WI38 (cell line): Measurements from ENCODE around the gene SH3GL1.

Source experiments
- H3K4me3 ChIP-seq: 2 replicates; pipeline ENCODE4 v1.5.1; 2011; ENCODE audit warnings: low read depth, mild to moderate bottlenecking, control low read depth, low read length
- TF ChIP-seq, protein P1 (sequence below): IDR thresholded peaks from 2 replicates; pipeline ENCODE4 v1.5.1; 2012; ENCODE audit warnings: low read depth, mild to moderate bottlenecking, control low read depth, low read length

The SH3GL1 gene

DNA sequence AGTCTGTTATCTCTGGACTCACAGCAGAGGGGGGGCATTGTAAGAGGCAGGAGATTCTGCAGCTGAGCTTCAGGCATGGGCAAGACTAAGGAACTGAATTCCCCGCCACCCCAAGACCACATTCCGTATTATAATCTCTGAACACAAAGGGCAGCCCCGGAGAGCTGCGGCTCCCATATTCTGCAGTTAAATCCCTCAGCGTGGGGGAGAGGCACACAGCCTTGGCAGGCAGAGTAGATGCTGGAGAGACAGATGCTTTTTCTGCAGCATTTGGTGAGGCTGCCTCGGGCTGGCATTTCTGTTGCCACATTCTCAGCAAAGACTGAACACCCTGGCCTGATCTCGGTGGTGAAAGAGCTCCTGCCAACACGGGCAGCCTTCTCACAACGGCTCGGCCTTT is 15.0 kb upstream of the SH3GL1 start:
- no peak overlapping the region for H3K4me3 ChIP-seq
- TF ChIP-seq, protein P1, sequence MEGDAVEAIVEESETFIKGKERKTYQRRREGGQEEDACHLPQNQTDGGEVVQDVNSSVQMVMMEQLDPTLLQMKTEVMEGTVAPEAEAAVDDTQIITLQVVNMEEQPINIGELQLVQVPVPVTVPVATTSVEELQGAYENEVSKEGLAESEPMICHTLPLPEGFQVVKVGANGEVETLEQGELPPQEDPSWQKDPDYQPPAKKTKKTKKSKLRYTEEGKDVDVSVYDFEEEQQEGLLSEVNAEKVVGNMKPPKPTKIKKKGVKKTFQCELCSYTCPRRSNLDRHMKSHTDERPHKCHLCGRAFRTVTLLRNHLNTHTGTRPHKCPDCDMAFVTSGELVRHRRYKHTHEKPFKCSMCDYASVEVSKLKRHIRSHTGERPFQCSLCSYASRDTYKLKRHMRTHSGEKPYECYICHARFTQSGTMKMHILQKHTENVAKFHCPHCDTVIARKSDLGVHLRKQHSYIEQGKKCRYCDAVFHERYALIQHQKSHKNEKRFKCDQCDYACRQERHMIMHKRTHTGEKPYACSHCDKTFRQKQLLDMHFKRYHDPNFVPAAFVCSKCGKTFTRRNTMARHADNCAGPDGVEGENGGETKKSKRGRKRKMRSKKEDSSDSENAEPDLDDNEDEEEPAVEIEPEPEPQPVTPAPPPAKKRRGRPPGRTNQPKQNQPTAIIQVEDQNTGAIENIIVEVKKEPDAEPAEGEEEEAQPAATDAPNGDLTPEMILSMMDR: no peak

DNA sequence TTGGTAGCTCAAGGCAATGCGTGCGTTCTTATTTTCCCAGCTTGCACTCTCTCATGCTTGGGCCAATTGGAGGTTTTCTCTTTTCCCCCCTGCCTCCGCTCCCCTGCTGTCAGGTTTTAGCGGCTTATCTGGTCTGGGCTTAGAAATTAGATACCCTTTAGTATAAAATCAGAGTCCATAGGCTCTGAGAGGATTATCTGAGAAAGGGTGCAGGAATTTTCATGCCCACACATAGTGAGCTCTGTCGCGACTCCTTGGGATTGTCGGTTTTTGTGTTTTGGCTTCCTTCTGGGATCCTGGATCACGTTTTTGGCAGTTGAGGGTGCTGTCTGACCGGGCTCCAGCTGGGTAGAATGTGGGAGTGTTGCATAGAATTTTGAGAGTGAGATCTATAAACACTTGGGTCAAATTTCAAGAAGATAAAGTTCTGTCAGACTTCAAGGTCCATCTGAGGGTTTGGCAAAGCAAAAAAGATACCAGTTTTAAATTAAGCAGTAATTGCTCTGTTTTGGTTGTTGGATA is 14.5 kb upstream of the SH3GL1 start:
- H3K4me3 ChIP-seq: no peak overlapping the region
- TF ChIP-seq, protein P1: no peak

DNA sequence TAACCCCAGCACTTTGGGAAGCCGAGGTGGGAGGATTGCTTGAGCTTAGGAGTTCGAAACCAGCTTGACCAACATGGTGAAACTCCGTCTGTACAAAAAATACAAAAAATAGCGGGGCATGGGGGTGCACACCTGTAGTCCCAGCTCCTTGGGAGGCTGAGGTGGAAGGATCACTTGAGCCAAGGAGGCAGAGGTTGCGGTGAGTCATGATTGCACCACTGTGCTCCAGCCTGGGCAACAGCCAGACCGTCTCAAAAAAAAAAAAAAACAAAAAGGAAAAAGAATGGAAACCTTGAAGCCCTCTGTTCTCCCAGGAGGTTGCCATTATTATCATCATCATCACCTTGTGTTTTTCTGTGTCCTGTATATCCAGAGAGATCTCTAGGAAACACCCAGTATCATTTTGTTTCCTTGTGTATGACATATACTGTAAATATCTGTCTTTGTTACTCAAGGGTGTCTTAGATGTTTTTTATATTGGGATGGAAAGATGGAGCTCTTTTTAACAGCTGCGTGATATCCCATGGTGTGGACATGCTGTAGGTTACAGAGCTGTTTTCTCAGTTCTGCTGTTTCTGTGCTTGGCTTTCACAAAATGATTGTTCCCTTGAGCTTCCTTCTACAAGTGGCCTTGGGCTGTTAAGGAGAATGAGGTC is 13.9 kb upstream of the SH3GL1 start:
- H3K4me3 ChIP-seq: no peak overlapping the region
- TF ChIP-seq, protein P1: no peak

DNA sequence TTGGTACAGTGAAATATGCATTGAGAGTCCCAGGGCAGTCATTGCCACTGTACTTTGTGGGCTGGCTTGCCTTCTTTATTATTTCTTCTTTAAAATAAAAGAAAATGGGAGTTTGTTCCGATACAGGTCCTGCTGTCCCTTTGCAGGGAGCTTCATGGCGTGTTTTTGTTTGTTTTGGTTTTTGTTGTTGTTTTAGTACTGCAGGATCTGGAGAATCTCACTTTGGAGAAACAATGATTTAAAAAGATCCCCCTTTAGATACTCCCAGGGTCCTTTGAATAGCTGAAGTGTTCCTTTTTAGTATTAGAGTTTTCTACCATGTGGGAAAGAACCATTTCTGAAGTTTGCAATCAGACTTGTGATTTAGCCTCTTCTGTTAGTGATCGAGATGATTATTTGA is 13.2 kb upstream of the SH3GL1 start:
- TF ChIP-seq, protein P1: no peak

DNA sequence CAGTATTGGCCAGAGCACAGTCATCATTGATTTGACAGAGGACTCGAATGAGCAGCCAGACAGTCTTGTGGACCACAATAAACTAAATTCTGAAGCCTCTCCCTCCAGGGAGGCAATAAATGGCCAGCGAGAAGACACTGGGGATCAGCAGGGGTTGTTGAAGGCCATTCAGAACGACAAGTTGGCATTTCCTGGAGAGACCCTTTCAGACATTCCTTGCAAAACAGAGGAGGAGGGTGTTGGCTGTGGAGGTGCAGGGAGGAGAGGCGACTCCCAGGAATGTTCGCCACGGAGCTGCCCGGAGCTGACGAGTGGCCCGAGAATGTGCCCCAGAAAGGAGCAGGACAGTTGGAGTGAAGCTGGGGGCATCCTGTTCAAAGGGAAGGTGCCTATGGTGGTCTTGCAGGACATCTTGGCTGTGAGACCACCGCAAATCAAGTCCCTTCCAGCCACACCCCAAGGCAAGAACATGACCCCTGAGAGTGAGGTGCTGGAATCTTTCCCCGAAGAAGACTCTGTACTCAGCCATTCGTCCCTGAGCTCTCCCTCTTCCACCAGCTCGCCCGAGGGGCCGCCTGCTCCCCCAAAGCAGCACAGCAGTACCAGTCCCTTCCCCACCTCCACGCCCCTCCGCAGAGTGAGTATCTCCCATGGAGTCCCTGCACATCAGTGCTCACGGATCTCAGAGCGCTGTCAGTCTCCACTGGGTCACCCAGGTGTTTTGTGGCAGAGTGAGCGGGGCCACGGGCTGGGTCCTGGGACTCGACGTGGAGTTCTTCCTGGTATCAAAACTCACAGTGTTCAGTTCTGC is 9.0 kb upstream of the SH3GL1 start:
- no peak overlapping the region for H3K4me3 ChIP-seq
- TF ChIP-seq, protein P1: no peak

More for the DNA sequence above, 13.2 kb upstream of the SH3GL1 start:
- no peak overlapping the region for H3K4me3 ChIP-seq

DNA sequence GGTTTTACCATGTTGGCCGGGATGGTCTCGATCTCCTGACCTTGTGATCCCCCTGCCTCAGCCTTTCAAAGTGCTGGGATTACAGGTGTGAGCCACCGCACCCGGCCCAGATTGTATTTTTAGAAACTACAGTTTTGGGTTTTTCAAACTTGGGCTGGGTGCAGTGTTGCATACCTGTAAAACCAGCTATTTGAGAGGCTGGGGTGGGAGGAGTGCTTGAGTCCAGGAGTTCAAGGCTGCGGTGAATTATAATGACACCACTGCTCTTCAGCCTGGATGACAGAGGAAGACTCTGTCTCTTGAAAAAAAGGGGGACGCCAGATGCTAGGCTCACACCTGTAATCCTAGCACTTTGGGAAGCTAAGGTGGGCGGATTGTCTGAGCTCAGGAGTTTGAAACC is 6.3 kb upstream of the SH3GL1 start:
- no peak overlapping the region for H3K4me3 ChIP-seq
- TF ChIP-seq, protein P1: no peak

DNA sequence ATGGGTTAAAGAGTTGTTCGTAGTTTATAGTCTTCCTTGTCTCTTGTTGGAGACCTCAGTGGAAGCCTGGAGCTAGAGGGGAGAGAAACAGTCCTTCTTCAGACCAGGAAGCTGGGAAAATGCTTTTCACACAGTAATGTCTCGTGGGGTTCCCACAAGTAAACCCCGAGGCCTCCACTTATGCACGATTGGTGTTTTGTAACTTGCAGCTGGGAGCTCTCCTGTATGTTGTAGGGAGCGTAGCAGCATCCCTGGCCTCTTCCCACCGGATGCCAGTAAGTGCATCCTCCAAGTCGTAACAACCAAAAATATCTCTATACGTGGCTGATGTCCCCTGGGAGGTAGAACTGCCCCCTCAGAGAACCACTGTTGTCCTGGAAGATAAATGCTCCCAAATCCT is 5.6 kb upstream of the SH3GL1 start:
- TF ChIP-seq, protein P1: no peak
- H3K4me3 ChIP-seq: no peak overlapping the region
